ENCODE results near the gene ZNF324.
A peak's percentile ranks its signal among the peaks of the same experiment; 100 is the strongest.

The ZNF324 gene

GRCh38 chr19:58510084-58510862 lies 43.4 kb downstream of the ZNF324 start:
- TF ChIP-seq TAF1 (IDR thresholded peaks at IDR 0.05; ENCODE audit: borderline replicate concordance, insufficient read depth, low read length), result no peak
- TF ChIP-seq FOXP2 (optimal IDR thresholded peaks at IDR 0.05; ENCODE audit: borderline replicate concordance, extremely low read depth, extremely low read length, insufficient read depth), result no peak
- TF ChIP-seq SIN3A (IDR thresholded peaks at IDR 0.05; ENCODE audit: borderline replicate concordance, insufficient read depth, low read length), result no peak
- TF ChIP-seq, protein P1, sequence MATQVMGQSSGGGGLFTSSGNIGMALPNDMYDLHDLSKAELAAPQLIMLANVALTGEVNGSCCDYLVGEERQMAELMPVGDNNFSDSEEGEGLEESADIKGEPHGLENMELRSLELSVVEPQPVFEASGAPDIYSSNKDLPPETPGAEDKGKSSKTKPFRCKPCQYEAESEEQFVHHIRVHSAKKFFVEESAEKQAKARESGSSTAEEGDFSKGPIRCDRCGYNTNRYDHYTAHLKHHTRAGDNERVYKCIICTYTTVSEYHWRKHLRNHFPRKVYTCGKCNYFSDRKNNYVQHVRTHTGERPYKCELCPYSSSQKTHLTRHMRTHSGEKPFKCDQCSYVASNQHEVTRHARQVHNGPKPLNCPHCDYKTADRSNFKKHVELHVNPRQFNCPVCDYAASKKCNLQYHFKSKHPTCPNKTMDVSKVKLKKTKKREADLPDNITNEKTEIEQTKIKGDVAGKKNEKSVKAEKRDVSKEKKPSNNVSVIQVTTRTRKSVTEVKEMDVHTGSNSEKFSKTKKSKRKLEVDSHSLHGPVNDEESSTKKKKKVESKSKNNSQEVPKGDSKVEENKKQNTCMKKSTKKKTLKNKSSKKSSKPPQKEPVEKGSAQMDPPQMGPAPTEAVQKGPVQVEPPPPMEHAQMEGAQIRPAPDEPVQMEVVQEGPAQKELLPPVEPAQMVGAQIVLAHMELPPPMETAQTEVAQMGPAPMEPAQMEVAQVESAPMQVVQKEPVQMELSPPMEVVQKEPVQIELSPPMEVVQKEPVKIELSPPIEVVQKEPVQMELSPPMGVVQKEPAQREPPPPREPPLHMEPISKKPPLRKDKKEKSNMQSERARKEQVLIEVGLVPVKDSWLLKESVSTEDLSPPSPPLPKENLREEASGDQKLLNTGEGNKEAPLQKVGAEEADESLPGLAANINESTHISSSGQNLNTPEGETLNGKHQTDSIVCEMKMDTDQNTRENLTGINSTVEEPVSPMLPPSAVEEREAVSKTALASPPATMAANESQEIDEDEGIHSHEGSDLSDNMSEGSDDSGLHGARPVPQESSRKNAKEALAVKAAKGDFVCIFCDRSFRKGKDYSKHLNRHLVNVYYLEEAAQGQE (IDR thresholded peaks at IDR 0.05; ENCODE audit: insufficient read depth in 1 of 2, low read depth in 2 of 2, low read length in 2 of 2), result no peak
- TF ChIP-seq POLR2AphosphoS5 (IDR thresholded peaks at IDR 0.05; ENCODE audit: low read depth, low read length), result no peak

- no peak for TF ChIP-seq TAF1 (IDR thresholded peaks at IDR 0.05; ENCODE audit: borderline replicate concordance, insufficient read depth, low read length)
- TF ChIP-seq, protein P1 (IDR thresholded peaks at IDR 0.05; ENCODE audit: insufficient read depth in 1 of 2, low read depth in 2 of 2, low read length in 2 of 2), result no peak
- TF ChIP-seq FOXP2 (optimal IDR thresholded peaks at IDR 0.05; ENCODE audit: borderline replicate concordance, extremely low read depth, extremely low read length, insufficient read depth), result no peak
- no peak for TF ChIP-seq SIN3A (IDR thresholded peaks at IDR 0.05; ENCODE audit: borderline replicate concordance, insufficient read depth, low read length)
- no peak for TF ChIP-seq POLR2AphosphoS5 (IDR thresholded peaks at IDR 0.05; ENCODE audit: low read depth, low read length)
Measured at GRCh38 chr19:58511353-58512208, 44.7 kb downstream of the ZNF324 start, which contains the start of gene SLC27A5. Gene SLC27A5 (minus strand): TSS chr19:58511992. CDS start chr19:58511955, 37 bp downstream.

DNA sequence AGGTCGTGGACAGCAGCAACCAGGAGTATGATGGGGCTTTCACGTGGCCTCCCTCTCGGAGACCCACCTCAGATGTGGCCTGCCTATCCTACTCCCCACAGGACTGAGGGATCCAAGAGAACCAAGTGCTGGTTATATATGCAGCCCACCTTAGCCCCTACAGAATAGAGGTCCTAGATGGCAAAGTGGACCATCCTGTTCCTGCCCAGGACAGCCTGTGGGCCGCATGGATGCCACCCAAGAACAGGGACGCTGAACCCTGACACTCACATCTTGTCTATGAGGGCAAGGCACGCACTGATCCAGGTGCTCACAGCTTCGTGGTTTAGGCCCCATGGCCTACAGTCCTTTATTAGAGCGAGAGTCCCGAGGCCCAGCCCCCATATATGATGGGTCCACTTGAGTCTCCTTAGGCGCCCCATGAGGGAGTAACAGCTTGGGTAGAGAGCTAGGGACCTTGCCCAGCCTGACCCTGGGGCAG lies 46.4 kb downstream of the ZNF324 start:
- no peak for TF ChIP-seq SIN3A (IDR thresholded peaks at IDR 0.05; ENCODE audit: borderline replicate concordance, insufficient read depth, low read length)
- no peak for TF ChIP-seq FOXP2 (optimal IDR thresholded peaks at IDR 0.05; ENCODE audit: borderline replicate concordance, extremely low read depth, extremely low read length, insufficient read depth)
- TF ChIP-seq TAF1 (IDR thresholded peaks at IDR 0.05; ENCODE audit: borderline replicate concordance, insufficient read depth, low read length), result no peak
- no peak; the same call in 1 of the 2 replicates for TF ChIP-seq POLR2AphosphoS5 (IDR thresholded peaks at IDR 0.05; ENCODE audit: low read depth, low read length)
- TF ChIP-seq, protein P1 (IDR thresholded peaks at IDR 0.05; ENCODE audit: insufficient read depth in 1 of 2, low read depth in 2 of 2, low read length in 2 of 2), result no peak

DNA sequence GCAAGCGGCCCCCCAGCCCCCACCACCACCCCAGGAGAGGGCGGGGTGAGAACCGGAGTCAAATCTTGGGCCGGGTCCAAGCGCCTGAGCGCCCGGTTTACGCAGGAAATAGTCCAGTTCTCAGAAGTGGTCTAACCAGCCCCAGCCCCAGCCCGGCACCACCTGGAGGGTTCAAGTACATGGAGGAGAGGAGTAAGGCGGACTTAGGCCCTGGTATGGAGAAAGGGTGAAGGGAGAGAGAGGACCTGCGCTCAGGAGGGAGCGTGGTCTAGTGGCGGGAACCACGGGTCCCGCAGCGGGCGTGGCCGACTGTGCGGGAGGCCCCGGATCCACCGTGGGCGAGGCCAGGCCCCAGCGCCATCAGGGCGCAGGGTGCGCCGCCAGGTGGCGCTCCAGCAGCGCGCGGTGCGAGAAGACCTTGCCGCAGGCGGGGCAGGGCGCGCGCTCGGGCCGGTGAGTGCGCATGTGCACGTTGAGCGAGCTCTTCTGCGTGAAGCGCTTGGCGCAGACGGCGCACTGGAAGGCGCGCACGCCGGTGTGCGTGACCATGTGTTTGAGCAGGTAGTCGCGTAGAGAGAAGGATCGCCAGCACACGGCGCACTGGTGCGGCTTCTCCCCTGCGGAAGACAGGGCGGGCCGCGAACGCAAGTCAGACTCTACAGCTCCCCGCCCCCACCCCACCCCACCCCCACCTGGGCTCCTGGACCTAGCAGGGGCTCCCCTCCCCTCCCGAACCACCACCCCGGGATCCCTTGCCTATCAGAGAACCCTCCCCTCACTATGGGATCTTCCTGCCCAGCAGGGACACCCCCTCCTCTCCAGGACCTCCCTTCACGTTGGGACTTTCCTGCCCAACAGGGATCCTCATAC lies 47.0 kb downstream of the ZNF324 start:
- TF ChIP-seq, protein P1 (IDR thresholded peaks at IDR 0.05; ENCODE audit: insufficient read depth in 1 of 2, low read depth in 2 of 2, low read length in 2 of 2), result 0 out of 4 replicates have a peak, but pooled peaks of 1 of the 2 experiments have one; percentile 17
- TF ChIP-seq TAF1 (IDR thresholded peaks at IDR 0.05; ENCODE audit: borderline replicate concordance, insufficient read depth, low read length) (peak; percentile 64; the same call in 1 of the 2 replicates), FOXP2 (optimal IDR thresholded peaks at IDR 0.05; ENCODE audit: borderline replicate concordance, extremely low read depth, extremely low read length, insufficient read depth) (peak; percentile 97), POLR2AphosphoS5 (IDR thresholded peaks at IDR 0.05; ENCODE audit: low read depth, low read length) (peak; percentile 89), SIN3A (IDR thresholded peaks at IDR 0.05; ENCODE audit: borderline replicate concordance, insufficient read depth, low read length) (peak; percentile 31; the same call in 1 of the 2 replicates)
